ENCODE measurements around the gene IGSF8.
"Not testable (repeated sequence)": the region's sequence is repeated elsewhere in the genome, so short reads cannot be mapped to it uniquely, and the experiment has no call there.

IGSF8 gene

GRCh38 chr1:160053548-160054365, 44.7 kb downstream of the IGSF8 start:
- in situ Hi-C loops (cut with HindIII; ENCODE audit: low pct_ligation_motif_present, low pct_unique_long_range_greater_than_20kb, low sequenced_read_pairs) = no loop called here
- no peak for DNase-seq

DNA sequence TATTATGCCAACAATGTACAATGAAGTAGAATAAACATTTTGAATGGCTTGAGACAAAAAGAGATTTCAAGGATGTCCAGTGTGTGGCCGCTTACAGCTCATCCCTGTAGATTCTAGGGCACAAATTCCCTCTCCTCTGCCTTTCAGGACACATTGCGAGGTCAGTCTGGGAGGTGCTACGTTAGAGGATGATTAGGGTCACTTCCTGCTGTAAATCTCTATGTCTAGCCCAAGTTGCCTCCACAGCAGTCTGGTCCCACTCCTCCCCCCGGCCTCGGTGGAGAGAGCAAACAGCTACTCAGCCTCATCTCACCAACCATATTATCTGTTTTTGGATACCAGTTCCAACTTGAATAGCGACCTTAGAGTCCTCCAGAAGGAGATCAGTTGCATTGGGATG, 45.5 kb downstream of the IGSF8 start:
- in situ Hi-C loops (cut with HindIII; ENCODE audit: low pct_ligation_motif_present, low pct_unique_long_range_greater_than_20kb, low sequenced_read_pairs) = no loop called here
- no peak for DNase-seq

- in situ Hi-C loops (cut with HindIII; ENCODE audit: low pct_ligation_motif_present, low pct_unique_long_range_greater_than_20kb, low sequenced_read_pairs) = no loop called here
- DNase-seq = no peak
These were observed 47.8 kb downstream of the IGSF8 start for GRCh38 chr1:160050619-160051018.

DNA sequence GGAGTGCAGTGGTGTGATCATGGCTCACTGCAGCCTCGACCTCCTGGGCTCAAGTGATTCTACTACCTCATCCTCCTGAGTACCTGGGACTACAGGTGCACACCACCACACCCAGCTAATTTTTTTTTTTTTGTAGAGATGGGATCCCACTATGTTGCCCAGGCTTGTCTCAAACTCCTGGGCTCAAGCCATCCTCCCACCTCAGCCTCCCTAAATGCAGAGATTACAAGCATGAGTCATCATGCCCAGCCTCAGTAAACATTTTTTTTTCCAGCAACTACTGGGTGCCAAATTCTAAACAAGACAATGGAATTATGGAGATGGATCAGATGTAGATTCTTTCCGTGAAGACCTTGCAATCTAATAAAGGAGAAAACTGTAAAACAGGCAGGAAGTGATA, 48.2 kb downstream of the IGSF8 start:
- DNase-seq = not testable (repeated sequence)

GRCh38 chr1:160049101-160049500, 49.3 kb downstream of the IGSF8 start:
- in situ Hi-C loops (cut with HindIII; ENCODE audit: low pct_ligation_motif_present, low pct_unique_long_range_greater_than_20kb, low sequenced_read_pairs) = no loop called here
- DNase-seq = no peak

More for the DNA sequence above, 48.2 kb downstream of the IGSF8 start:
- in situ Hi-C loops (cut with HindIII; ENCODE audit: low pct_ligation_motif_present, low pct_unique_long_range_greater_than_20kb, low sequenced_read_pairs) = not testable (repeated sequence)

GRCh38 chr1:160048335-160048734, 50.1 kb downstream of the IGSF8 start:
- no peak for DNase-seq
- in situ Hi-C loops (cut with HindIII; ENCODE audit: low pct_ligation_motif_present, low pct_unique_long_range_greater_than_20kb, low sequenced_read_pairs) = no loop called here

- in situ Hi-C loops (cut with HindIII; ENCODE audit: low pct_ligation_motif_present, low pct_unique_long_range_greater_than_20kb, low sequenced_read_pairs) = no loop called here
- DNase-seq = no peak
These were observed 51.1 kb downstream of the IGSF8 start for GRCh38 chr1:160047111-160047991.

DNA sequence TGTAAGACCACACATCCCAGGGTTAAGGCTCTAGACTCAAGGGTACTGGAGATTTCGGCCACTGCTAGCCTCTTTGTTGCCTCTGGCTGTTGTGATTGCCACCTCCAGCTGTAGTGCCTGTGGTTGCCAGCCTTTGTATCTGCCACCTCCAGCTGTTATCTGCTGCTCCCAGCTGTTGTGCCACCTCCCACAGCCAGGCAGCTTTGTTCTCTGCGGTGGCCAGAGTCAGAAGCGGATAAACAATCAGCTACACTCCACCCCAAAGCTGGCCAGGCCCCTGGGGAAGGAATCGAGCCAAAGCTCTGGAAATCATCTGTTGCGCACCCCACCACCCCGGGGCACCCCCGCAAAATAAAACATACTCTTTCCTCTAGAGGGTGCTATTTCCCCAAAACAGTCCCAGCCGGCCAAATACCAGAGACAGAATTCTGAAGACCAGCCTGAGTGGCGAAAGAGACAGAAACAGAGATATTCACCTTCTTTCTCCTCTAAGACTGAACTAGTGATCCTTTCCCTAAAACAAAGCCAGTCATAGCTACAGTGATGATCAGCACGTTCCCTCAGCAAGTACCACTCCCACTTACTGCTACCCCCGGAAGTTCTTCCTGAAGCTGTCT, 51.8 kb downstream of the IGSF8 start:
- DNase-seq = peak; percentile 46
- in situ Hi-C loops (cut with HindIII; ENCODE audit: low pct_ligation_motif_present, low pct_unique_long_range_greater_than_20kb, low sequenced_read_pairs) = no loop called here

GRCh38 chr1:160045653-160046052, 52.8 kb downstream of the IGSF8 start:
- in situ Hi-C loops (cut with HindIII; ENCODE audit: low pct_ligation_motif_present, low pct_unique_long_range_greater_than_20kb, low sequenced_read_pairs) = no loop called here
- DNase-seq = no peak

GRCh38 chr1:160043543-160043942, 54.9 kb downstream of the IGSF8 start:
- DNase-seq = no peak
- in situ Hi-C loops (cut with HindIII; ENCODE audit: low pct_ligation_motif_present, low pct_unique_long_range_greater_than_20kb, low sequenced_read_pairs) = no loop called here
